Right lobe of liver (tissue), 6 donors: ENCODE measurements around the gene CDH18. TPM values are rescaled to one million over a fixed set of nuclear protein-coding genes. Genes with fewer than 3 reads are reported as not detected.

Source experiments
- ATAC-seq, 4 donors: fragments of 200-7000 bp; cut with Tn5 transposase; one replicate each; pipeline ENCODE4 v1.9.1; 2020; ENCODE audit warnings: mild to moderate bottlenecking in 4 of 4, moderate library complexity in 4 of 4
- DNase-seq, 3 donors: peaks; one replicate each; pipeline ENCODE4 v3.0.0-alpha.2; 2020
- H3K27ac ChIP-seq, 3 donors: fragments of 200-600 bp; one replicate each; pipeline ENCODE4 v1.8.0; 2022
- H3K27me3 ChIP-seq, 2 donors: fragments of 200-600 bp; one replicate each; pipeline ENCODE4 v1.8.0; 2022
- H3K36me3 ChIP-seq, 4 donors: fragments of 200-600 bp; sonication (generic) in 1 of 4; one replicate each; pipeline versions ENCODE4 v1.5.1 to v1.8.0; 2017 to 2022; ENCODE audit warnings: control low read depth in 1 of 4
- H3K4me1 ChIP-seq, 4 donors: fragments of 200-600 bp; sonication (generic) in 1 of 4; one replicate each; pipeline versions ENCODE4 v1.5.1 to v1.8.0; 2017 to 2022; ENCODE audit warnings: control low read depth in 1 of 4
- H3K4me3 ChIP-seq, 3 donors: fragments of 200-600 bp; one replicate each; pipeline ENCODE4 v1.8.0; 2022
- H3K9me3 ChIP-seq, 4 donors: fragments of 200-600 bp; sonication (generic) in 1 of 4; one replicate each; pipeline versions ENCODE4 v1.5.1 to v1.8.0; 2017 to 2022; ENCODE audit warnings: control low read depth in 1 of 4
- POLR2A ChIP-seq: fragments of 450-650 bp; IDR thresholded peaks from one replicate; pipeline ENCODE4 v1.6.1; 2017; ENCODE audit warnings: antibody characterized with exemption, mild to moderate bottlenecking
- WGBS: methylation state at CpG from one replicate; pipeline ENCODE4 v1.1.6; 2018; ENCODE audit warnings: low coverage, low lambda C conversion rate; ENCODE audit not compliant: insufficient coverage; ENCODE audit errors: missing lambda C conversion rate; 5-methylcytosine and 5-hydroxymethylcytosine counted together
- intact Hi-C, 2 donors: fragments of 100-400 bp; cut with DNase I; formaldehyde crosslinking; loops; one replicate each; pipeline versions ENCODE4 v1.11.2 to v1.14.1; 2022
- total RNA-seq, 6 experiments: library from RNA; depleted of rRNA in 2 of 6; stranded (reverse); fragments of >200 nt in 2 of 6; fragmentation: NEBNext Ultra II Directional in 3 of 6; extraction: Animal tissue kit (Norgen Biotek cat#: 25700) in 3 of 6; gene quantifications; one replicate each; pipeline versions ENCODE4 v1.1.0 to v1.2.4, GENCODE V29; 2016 to 2023
- TF ChIP-seq, protein P1 (sequence below), 4 donors: fragments of 200-600 bp in 3 of 4; fragments of 450-650 bp in 1 of 4; IDR thresholded peaks; one replicate each; pipeline versions ENCODE4 v1.5.1 to v1.8.0; 2016 to 2022; ENCODE audit warnings: antibody characterized with exemption in 4 of 4, mild to moderate bottlenecking in 2 of 4
- donor health status: DM: no; HTN: yes; CAD: no.
- donor health status: DM: no; HTN: no; CAD: no.
- donor health status: DM: no; HTN: no; CAD: no.
- donor health status: DM: no; HTN: yes; CAD: no.
- donor health status: DM: no; HTN: yes; CAD: no.

The CDH18 gene
- total RNA-seq, 6 experiments from 2014 or later, result not detected

DNA sequence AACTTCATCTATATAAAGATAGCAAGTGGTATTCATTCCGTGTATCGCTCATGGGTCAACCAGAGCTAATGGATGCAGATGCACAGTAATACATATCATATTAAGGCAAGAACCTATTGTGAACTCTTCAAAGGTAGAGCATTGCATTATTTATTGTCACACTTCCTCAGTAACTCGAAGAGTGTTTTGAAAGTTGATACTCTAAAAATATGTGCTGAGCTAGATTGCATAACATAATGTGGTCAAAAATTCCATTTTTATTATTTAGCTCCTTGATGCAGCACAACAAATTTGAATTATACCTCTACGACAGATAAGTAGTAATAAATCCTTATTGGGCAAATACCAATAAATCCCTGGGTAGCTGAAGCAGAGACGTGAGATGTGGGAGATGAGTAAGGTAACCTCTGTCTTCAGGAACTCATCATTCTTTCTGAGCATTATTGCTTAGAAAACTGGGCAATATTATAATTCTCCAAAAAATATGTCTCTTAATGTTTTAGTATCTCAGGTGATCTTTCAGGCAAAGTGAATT is 70.3 kb downstream of the CDH18 start:
- DNase-seq, result no peak
- Histone ChIP-seq H3K27me3 (no peaks in the 10 kb centered on the region), H3K4me1 (no peaks in the 10 kb centered on the region), H3K9me3 (no peaks in the 10 kb centered on the region), H3K4me3 (no peak overlapping the region), H3K36me3 (no peaks in the 10 kb centered on the region), H3K27ac (no peak overlapping the region)
- intact Hi-C loops, result no loop called here
- TF ChIP-seq, protein P1, sequence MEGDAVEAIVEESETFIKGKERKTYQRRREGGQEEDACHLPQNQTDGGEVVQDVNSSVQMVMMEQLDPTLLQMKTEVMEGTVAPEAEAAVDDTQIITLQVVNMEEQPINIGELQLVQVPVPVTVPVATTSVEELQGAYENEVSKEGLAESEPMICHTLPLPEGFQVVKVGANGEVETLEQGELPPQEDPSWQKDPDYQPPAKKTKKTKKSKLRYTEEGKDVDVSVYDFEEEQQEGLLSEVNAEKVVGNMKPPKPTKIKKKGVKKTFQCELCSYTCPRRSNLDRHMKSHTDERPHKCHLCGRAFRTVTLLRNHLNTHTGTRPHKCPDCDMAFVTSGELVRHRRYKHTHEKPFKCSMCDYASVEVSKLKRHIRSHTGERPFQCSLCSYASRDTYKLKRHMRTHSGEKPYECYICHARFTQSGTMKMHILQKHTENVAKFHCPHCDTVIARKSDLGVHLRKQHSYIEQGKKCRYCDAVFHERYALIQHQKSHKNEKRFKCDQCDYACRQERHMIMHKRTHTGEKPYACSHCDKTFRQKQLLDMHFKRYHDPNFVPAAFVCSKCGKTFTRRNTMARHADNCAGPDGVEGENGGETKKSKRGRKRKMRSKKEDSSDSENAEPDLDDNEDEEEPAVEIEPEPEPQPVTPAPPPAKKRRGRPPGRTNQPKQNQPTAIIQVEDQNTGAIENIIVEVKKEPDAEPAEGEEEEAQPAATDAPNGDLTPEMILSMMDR (IDR thresholded peaks at IDR 0.05), result no peak
- no peak for TF ChIP-seq POLR2A
- no peak for ATAC-seq
- WGBS, result 50% methylated on average over 5 of the region's 5 CpGs

DNA sequence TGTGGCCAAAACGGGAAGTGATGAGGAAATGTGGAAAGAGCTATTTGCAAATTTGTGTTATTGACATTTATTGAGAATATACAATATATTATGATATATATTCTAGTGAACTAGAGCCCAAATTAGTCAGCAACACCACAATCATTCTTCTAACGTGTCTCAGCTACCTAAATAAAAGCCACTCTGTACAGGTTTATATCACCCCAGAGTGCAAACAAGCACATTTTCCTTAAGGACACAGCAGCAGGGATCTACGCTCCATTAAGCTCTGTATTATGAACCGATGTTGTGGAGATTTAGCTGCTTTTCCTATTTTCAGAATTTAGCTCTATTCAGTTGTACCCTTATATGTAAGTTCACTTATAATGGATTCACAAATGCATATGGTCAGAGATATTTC is 77.9 kb downstream of the CDH18 start:
- no peaks in the 10 kb centered on the region for H3K9me3 ChIP-seq
- no peaks in the 10 kb centered on the region for H3K36me3 ChIP-seq
- ATAC-seq, result no peak
- WGBS, result 29% methylated on average over 4 of the region's 4 CpGs
- no peak overlapping the region for H3K4me3 ChIP-seq
- TF ChIP-seq, protein P1 (IDR thresholded peaks at IDR 0.05), result no peak
- no peak for TF ChIP-seq POLR2A
- H3K27ac ChIP-seq, result no peak overlapping the region
- intact Hi-C loops, result no loop called here
- H3K4me1 ChIP-seq, result no peaks in the 10 kb centered on the region
- H3K27me3 ChIP-seq, result no peaks in the 10 kb centered on the region
- DNase-seq, result no peak

DNA sequence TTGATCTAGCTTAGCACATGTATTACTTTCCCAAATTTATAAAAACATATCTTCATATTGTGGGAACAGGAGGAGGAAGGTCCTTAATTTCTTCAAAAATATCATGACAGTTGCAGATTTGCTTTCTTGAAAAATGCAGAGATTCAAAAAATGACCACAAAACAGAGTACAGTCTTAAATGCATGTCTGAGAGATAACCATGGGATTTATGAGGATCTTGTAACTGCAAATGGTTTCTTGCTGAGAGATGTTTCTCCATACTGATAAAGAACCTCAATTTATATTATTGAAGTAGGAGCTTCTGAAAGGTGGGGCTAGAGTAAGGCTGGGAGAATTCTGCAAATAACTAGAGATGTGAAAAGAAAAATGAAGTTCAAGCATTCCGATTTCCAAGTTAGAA is 83.2 kb downstream of the CDH18 start:
- intact Hi-C loops, result no loop called here
- H3K36me3 ChIP-seq, result no peaks in the 10 kb centered on the region
- DNase-seq (no peak), ATAC-seq (no peak)
- 20% methylated on average over 1 of the region's 1 CpG for WGBS
- H3K9me3 ChIP-seq, result no peaks in the 10 kb centered on the region
- H3K27me3 ChIP-seq, result no peaks in the 10 kb centered on the region
- no peak overlapping the region for H3K27ac ChIP-seq
- TF ChIP-seq, protein P1 (IDR thresholded peaks at IDR 0.05), result no peak
- TF ChIP-seq POLR2A, result no peak
- no peak overlapping the region for H3K4me3 ChIP-seq
- no peaks in the 10 kb centered on the region for H3K4me1 ChIP-seq

DNA sequence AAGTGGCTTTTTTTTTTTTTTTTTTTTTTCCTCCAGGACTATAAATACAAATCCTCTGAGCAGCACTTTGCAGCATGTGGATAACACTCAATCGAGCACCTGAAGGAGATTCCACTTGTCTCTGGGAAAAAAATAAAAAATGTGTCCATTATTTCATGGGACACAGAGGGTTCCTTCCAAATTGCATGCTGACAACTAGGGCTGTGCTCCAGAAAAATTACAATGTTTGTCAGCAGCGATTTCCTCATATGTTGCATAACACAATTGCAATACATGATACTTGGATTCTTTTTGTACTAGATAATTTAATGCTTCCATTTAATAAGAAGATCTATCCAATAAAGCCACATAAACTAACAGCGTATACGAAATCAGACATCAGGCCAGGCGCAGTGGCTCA is 84.4 kb downstream of the CDH18 start:
- DNase-seq, result no peak
- ATAC-seq, result no peak
- Histone ChIP-seq H3K9me3 (no peaks in the 10 kb centered on the region), H3K4me3 (no peak overlapping the region), H3K27ac (no peak overlapping the region), H3K36me3 (no peaks in the 10 kb centered on the region), H3K27me3 (no peaks in the 10 kb centered on the region), H3K4me1 (no peaks in the 10 kb centered on the region)
- intact Hi-C loops, result no loop called here
- 80% methylated on average over 5 of the region's 5 CpGs for WGBS
- TF ChIP-seq, protein P1 (IDR thresholded peaks at IDR 0.05), result no peak
- TF ChIP-seq POLR2A, result no peak
